ENCODE data around the gene PDZD4.

The PDZD4 gene

DNA sequence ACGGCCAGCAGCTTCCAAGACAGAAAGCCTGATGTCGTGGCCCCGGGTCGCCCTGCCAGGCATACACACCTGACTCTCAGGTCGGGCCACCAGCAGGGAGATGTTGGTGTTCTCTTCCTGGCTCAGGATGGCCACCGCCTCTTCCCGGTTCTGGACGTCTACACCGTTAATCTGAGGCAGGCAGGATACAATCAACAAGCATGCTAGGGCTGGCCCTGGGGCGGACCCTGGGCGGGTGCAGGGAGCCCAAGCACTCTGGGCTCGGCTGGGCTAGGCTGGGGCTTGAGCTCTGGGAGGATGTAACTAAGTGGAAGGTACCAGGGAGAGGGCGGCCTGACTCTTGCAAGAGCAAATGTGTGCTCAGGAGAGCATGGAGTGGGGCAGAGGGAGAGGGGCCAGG lies 24.9 kb downstream of the PDZD4 start:
- no peak for DNase-seq

DNA sequence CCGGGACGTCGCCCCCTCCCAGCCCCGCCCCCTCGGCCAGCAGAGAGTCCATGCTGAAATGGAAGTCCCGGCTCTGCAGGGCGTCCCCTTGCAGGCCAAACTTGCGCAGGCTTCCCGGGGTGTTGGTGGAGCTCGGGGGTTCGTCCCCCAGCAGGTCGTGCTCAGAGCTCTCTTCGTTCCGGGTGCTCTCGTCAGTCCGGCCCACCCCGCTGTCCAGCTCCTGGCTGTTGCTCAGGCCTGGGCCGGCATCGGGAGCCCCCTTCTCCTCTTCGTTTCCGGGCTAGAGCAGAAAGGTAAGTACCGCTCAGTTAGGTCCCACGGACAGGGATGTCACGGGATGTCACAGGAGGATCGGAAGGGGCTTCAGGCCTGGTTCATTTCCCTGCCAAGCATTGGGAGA lies 25.7 kb downstream of the PDZD4 start:
- DNase-seq: no peak

DNA sequence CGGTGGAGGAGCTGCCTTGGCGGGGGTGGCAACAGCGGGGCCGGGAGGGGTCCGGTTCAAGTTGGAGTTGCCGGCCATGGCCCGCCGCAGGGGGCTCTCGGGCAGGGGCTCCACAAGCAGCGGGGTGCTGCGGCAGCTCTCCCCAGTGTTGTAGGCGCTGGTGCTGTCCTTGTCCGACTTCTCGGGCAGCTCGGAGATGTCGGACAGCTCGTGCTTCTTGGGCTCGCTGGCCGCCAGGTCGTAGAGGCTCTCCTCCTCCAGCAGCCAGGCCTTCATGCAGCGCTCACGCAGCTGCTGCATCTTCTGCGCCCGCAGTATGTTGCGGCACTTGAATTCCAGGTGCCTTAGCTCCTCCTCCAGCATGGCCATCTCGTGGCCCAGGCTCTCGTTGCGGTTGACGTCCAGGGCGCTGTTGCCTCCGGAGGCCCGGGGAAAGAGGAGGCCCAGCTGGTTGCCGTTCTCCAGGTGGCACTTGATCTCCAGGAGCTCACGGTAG lies 26.2 kb downstream of the PDZD4 start:
- DNase-seq: no peak

DNA sequence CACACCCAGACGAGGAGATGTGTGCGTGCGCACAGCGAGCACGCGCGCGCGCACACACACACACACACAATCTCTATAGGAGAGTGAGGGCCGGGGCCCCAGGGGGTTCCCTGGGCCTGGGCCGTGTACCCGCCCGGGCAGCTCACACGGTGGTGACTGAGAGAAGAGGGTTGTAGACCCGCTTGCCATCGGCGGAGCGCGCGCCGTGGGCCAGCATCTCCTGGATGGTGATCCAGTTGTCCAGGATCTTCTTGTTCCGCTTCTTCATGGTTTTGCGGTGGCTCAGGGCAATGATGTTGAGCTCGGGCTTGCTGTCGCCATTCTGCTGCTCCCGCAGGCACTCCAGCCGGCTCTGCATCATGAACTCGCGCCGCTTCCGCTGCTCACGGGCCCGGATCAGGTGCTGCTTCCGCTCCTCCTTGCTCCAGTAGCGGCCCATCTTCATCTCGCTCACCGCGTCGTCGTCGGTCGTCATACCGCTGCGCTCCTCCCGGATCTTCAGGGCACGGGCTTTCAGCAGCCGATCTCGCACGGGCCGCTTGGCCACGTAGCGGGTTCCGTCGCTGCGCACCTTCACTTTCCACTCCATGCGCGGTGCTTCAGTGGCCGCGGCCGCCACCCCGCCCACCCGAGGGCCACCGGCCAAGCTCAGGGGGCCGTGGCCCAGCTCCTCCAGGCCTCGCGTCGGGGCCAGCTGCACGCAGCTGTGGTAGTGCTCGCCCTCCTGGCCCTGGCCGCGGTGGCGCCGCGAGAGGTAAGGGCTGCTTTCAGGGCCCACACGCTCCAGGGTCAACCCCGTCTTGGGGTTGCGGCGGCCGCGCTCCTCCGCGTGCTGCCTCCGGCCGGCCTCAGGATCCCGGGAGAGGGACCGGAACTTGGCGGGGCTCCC lies 26.9 kb downstream of the PDZD4 start:
- DNase-seq: no peak

- DNase-seq: no peak
Observed at GRCh38 chrX:153802513-153803045, 27.8 kb downstream of the PDZD4 start.

- no peak for DNase-seq
Observed at GRCh38 chrX:153801669-153802068, 28.7 kb downstream of the PDZD4 start.

DNA sequence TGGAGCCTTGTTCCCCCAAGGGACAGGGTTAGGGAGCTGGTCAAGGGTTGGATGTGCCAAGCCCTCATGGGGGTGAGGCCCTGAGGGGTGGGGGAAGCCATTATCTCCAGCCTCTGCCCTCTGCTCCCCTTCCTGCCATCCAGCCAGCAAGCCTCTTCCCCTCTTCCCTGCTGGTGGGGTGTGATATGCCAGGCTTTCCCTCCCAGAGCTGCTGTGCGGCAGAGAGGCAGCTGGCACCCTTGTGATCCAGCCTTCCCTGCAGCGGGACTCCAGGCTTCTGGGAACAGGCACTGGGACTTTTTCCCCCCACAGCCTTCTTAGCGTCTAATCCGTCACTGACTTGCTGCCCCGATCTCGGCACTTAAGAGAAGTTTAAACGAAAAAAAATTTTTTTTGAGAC lies 29.6 kb downstream of the PDZD4 start:
- no peak for DNase-seq

DNA sequence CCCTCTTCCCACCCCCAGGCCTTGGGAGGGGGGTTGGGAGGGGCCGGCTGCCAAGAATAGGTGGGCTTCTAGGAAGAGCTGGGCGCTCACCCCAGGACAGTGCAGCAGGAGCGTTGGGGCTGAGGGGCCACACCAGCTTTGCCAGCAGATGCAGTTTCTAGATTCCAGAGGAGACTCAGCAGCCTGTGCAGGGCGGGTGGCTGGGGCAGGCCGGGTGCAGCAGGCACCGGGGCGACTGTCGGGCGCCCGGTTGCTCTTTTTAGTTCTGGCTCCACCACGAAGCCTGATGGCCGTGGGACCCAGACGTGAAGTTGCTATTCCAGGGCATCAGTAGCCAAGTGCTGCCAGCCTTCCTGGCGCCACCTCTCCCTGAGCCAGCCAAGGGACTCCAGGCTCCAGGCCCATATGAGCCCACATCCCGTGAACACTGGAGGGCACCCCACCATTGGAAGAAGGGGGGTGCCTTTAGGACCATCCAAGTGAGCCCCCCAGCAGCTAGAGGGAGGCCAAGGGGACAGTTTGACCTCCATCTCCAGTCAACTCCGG lies 30.1 kb downstream of the PDZD4 start:
- DNase-seq: no peak

DNA sequence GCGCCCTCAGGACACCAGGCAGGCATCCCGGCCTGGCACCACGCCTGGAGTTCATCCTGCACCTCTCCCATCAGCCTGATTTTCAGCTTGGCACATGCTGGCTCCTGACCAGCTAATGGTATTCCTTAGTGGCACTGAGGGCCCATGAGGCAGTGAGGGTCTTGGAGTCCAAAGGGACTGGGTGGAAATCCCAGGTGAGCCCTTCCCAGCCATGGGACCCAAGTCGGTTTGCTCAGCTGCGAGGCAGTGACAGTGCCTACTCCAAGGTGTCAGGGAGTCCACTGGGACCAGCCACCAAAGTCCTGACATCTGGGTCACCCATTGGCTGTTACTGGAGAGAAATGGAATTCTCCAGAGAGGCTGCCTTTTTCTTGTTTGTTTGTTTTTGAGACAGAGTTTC lies 31.0 kb downstream of the PDZD4 start:
- DNase-seq: no peak

GRCh38 chrX:153797415-153798015 lies 32.8 kb downstream of the PDZD4 start:
- DNase-seq: no peak

DNA sequence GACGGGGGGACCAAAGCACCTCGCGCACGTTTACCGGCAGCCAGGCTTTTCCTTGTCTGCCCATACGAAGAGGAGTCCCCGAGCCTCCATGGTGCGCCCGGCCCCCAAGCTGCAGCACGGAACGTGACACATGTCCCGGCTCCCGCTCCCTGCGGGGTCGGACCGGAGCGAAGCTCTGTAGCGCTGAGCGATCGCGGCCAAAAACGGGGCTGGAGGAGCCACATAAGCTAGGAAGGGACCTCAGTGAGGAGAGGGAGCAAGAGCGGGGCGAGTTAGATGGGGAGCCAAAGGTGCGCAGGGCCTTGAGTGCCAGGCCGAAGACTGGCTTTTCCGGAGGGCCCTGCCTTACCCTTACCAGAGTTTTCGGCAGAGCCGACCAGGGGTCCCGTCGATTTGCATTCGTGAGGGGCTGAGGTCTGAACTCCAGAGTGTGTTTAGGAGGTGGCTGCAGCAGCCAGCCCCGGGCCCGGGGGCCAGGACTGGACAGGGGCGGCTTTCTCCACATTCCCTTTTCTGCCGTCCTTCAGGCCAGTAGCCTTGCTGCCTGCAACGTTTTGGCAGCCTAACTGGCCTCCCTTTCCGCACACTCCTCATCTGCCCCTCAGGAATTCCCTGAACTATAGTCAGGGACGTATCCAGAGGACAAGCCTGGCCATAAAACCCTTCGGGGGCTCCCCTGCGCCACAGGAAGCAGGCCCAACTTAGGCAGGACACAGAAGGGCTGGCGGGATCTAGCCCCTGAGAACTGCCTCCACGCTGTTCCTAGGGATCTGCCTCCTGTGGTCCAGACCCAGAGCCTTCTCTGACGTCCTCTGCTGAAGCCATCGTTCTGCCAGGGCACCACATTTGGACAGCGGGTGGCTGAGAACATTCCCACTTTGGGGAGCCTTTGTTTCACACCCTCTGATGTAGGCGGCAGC lies 35.2 kb downstream of the PDZD4 start:
- DNase-seq: no peak

DNA sequence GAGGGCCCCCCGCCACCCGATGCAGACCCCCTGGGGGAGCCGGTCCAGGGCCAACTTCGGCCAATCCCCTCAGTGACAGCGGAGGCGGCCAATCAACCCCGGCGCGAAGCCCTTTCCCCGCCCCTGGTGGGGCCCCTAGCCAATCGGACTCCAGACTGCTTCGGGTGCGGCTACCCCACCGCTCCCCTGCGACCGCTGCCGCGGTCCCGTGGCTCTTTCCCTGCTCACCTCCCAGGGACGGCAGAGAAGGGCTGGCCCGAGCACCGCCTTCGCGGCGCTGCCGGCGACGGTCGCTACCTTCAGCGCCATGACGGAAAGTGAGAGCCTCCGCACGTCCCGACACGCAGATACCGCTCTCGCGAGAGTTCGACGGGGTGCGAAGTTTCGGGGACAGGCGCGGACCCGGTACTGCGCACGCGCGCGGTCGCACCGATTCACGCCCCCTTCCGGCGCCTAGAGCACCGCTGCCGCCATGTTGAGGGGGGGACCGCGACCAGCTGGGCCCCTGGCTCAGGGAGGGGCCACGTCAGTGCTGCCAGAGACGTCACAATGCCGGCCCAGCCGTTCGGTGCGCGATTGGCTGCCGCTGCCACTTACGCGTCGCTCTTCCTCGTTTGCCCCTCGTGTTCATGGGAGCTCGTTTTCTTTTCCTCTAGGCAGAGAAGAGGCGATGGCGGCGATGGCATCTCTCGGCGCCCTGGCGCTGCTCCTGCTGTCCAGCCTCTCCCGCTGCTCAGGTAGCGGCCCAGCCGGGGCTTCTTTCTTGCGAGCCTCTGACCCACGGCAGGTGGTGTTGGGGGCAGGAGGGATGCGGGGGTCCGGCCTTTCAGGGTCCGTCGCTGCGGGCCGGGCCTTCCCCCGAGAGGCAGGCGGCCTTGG lies 36.1 kb downstream of the PDZD4 start, which contains the start of the genes IDH3G and SSR4:
Gene IDH3G, minus strand, starts transcription at position 358 of the 879 bp plus-strand sequence. Its CDS starts 49 bp downstream, at position 309.
Gene SSR4, plus strand, starts transcription at position 651 of the 879 bp plus-strand sequence. Its CDS starts 20 bp downstream, at position 671.
- DNase-seq: peak; percentile 82

- no peak for DNase-seq
Observed at GRCh38 chrX:153793291-153793690, 37.1 kb downstream of the PDZD4 start.

DNA sequence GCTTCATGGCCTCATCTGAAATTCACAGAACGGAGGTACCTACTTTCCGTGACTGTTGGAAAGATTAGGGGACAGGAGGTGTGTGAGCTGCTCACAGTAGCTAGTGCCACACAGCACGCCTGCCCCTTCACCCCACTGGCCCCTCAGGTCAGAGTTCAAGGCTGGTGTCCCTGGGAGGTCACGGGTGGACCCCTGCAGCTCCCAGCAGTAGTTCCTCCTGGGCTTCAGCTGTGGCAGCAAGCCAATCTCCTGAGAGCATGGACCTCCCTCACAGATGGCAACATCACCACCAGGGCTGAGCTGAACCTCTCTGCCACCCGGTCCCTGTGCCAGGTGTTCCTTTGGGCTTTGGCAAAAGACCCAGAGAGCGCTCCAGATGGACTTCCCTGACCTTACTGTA lies 38.0 kb downstream of the PDZD4 start:
- no peak for DNase-seq

DNA sequence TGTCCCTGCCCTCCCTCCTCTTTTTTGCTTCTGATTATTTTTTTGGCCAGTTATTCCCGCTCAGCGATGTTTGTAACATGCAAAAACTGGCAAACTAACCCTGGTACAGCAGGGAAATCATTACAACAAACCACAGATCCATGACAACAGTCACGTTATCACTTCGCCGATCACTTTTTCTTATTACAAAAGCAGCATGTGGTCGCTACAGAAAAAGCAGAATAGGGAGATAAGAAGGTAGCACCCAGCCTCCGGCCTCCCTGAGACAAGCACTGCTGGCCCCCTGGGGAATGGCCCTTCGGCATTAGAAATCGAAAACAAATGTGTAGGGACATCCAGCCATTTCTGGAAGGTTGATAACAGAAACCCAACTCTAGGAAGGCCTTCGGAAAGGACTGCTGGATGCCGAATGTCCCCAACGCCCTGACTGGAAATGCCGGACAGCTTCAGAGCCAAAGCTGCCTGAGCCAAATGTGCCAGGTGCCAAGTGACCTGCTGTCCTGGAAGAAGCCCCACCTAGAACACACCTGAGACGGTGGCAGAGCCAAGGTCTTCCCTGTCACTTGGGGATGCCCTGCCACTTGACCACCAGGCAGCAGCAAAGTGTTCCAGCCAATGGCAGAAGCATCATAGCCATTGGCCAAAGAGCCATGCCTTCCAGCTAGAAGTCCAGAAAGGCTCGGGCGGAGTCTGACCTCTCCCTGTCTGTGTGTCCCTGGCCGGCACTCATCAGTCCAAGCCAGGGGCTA lies 39.1 kb downstream of the PDZD4 start:
- no peak for DNase-seq

- DNase-seq: no peak
Observed at GRCh38 chrX:153789654-153790053, 40.7 kb downstream of the PDZD4 start.

- no peak for DNase-seq
Observed at GRCh38 chrX:153786669-153787068, 43.7 kb downstream of the PDZD4 start.

DNA sequence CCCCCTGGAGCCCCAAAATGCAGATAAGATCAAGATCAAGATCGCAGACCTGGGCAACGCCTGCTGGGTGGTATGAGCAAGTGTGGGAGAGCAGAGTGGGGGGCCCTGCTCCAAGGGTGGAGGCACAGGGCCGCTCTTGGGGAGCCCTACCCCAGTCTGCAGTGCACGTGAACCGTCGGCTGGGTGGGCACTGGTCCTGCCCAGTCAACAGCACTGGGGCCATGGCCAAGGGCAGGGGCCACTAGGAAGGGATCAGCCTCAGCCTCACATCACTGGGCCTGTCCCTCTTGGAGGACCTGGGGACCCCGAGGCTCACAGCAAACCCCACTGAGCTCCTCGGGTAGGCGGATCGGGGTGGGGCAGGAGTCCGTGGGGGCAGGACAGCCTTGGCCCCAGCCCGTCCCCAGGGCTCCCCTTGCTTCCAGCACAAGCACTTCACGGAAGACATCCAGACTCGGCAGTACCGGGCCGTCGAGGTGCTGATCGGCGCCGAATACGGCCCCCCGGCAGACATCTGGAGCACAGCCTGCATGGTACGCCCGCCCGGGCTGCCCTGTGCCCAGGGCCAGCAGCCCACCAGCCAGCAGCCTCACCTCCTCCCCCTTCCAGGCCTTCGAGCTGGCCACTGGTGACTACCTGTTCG lies 45.9 kb downstream of the PDZD4 start:
- no peak for DNase-seq

GRCh38 chrX:153783378-153784013 lies 46.8 kb downstream of the PDZD4 start:
- no peak for DNase-seq

DNA sequence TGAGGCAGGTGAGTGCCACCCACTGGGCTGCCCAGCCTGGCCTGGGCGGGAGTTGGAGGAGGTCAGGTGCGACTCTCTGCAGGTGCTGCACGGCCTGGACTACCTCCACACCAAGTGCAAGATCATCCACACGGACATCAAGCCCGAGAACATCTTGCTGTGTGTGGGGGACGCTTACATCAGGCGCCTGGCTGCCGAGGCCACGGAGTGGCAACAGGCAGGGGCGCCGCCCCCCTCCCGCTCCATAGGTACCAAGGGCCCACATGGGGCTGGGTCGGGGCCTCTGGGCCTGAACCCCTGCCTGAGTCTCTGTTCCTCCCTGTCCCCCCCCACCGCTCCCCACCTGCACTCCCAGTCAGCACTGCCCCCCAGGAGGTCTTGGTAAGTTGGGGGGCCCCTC lies 47.5 kb downstream of the PDZD4 start:
- no peak for DNase-seq

Data from NCI-H187 treated with DMSO at 0.1 percent for 48 hours (cell line).